GM13977 (cell line): ENCODE results near the gene WWP2.

Experiments used
- DNase-seq: peaks from one replicate; pipeline ENCODE4 v3.0.0; 2012; ENCODE audit warnings: low spot score
- CTCF ChIP-seq: IDR thresholded peaks from 2 replicates; pipeline ENCODE4 v1.5.1; 2012; ENCODE audit warnings: mild to moderate bottlenecking, control low read depth; ENCODE audit not compliant: insufficient read depth; ENCODE audit errors: extremely low read depth, missing control alignments
- in situ Hi-C: fragments of 300-500 bp; cut with MboI; formaldehyde crosslinking; loops from one replicate; pipeline ENCODE4 v1.12.0; 2022; ENCODE audit warnings: low sequenced_read_pairs, low pct_unique_long_range_greater_than_20kb, mixed read lengths, inconsistent platforms; ENCODE audit not compliant: unreplicated experiment

Gene WWP2

GRCh38 chr16:69922200-69922599 is 160.1 kb downstream of the WWP2 start:
- TF ChIP-seq CTCF: no peak
- in situ Hi-C loops: no loop called here
- DNase-seq: no peak

DNA sequence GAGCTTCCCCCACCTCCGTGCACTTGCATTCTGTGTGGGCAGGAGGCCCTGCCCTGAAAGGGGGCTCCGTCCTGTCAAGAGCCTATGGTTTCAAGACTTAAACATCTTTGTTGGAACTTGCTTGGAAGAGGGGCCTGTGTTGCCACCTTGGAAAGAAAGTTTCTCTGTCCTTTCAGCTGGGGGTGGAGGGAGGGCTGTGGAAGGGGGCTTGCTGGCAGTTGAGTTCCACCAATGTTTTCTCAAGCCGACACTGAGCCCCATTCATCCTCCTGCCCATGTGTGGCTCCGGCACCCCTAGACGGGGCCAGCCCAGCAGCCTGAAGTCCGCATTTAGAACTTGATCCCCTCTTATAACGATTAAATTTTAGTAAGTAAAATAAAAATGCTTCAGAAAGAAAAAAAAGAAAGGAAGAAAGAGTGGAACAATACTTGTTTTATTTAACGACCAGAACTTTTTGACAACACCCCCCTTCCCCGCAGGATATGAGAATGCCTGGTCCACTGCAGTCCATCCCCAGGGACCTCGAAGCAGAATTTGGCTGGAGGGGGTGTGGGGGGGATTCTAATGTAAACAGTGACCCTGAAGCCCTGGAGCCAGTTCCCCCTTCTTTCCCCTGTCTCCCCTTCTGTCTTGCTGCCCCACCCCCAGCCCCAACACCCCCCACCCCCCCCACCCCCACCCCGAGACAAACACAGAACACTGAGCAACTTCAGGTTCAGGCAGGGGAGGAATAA is 162.1 kb downstream of the WWP2 start:
- TF ChIP-seq CTCF: no peak
- in situ Hi-C loops: no loop called here
- DNase-seq: no peak

GRCh38 chr16:69924777-69925191 is 162.7 kb downstream of the WWP2 start:
- in situ Hi-C loops: no loop called here
- no peak for DNase-seq
- TF ChIP-seq CTCF: no peak

- DNase-seq: peak; percentile 9
- no peak for TF ChIP-seq CTCF
- in situ Hi-C loops: no loop called here
Observed at GRCh38 chr16:69925311-69925710, 163.2 kb downstream of the WWP2 start.

DNA sequence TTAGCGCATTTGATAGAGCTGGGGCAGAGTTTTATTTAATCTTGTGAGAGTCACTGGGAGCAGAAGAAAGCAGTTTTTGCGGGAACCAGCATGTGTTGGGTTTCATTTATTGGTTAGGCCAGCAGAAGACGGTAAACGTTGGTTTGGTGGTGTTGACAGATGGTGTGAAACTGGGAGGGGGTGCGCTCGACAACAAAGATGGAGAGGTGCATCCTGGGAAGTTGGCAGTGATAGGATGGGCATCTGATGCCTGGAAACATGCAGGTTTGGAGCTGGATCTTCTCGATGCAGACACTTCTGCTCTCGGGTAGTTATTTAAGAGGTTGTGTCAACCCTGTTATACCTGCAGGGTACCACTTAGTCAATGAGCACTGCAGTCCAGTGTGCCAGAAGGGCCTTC is 164.1 kb downstream of the WWP2 start:
- in situ Hi-C loops: no loop called here
- DNase-seq: peak; percentile 20
- TF ChIP-seq CTCF: no peak

DNA sequence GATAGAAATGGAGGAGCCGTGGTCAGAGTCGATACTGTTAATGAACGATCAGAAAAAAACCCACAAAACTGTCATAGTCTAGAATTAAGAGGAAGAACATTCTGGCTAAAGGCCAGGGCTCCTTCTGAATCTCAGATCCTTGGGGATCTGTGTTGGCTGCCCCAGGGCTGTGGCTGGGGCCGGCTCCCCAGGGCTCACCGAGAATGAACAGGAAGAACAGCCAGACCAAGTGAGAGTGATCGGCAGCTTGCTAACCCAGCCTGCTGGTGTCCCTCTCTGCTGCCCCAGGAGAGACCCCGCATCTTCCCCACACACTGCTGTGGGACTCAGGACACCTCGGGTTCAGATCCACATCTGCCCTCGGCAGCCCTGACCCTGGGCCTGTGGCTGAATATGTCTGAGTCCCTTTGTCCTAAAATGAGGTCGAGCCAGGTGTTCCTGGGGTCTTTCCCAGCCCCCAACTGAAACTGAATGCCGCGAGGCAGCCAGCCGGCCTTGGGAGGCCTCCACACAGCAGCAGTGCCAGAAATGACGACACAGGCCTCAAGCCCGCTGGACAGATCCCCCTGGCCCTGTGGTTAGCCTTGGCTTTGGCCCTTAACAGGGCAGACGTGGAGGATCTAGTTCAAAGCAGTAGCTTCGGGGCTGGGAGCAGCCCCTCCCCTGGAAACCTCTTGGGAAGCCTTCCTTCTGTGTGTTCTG is 165.1 kb downstream of the WWP2 start:
- peak; percentile 14 for DNase-seq
- in situ Hi-C loops: no loop called here
- TF ChIP-seq CTCF: no peak
